Suprapubic skin (tissue), 4 donors: ENCODE measurements around the gene TNFSF11. TPM values are rescaled to one million over a fixed set of nuclear protein-coding genes. Genes with fewer than 3 reads are reported as not detected.
"Not testable (repeated sequence)": the region's sequence is repeated elsewhere in the genome, so short reads cannot be mapped to it uniquely, and the experiment has no call there.

Source experiments
- DNase-seq, 2 donors: peaks; one replicate each; pipeline ENCODE4 v3.0.0-alpha.2; 2019; ENCODE audit warnings: low spot score in 2 of 2
- H3K27ac ChIP-seq: fragments of 200-600 bp; sonication (generic); one replicate; pipeline ENCODE4 v1.5.1; 2019
- H3K27me3 ChIP-seq: fragments of 200-600 bp; sonication (generic); one replicate; pipeline ENCODE4 v1.5.1; 2019
- H3K36me3 ChIP-seq: fragments of 200-600 bp; sonication (generic); one replicate; pipeline ENCODE4 v1.5.1; 2019
- H3K4me1 ChIP-seq: fragments of 200-600 bp; sonication (generic); one replicate; pipeline ENCODE4 v1.5.1; 2019
- H3K4me3 ChIP-seq: fragments of 200-600 bp; sonication (generic); one replicate; pipeline ENCODE4 v1.5.1; 2019; ENCODE audit warnings: mild to moderate bottlenecking
- H3K9me3 ChIP-seq: fragments of 200-600 bp; sonication (generic); one replicate; pipeline ENCODE4 v1.5.1; 2019
- CTCF ChIP-seq, 2 donors: fragments of 200-600 bp in 1 of 2; fragments of 450-650 bp in 1 of 2; sonication (generic) in 1 of 2; IDR thresholded peaks; one replicate each; pipeline ENCODE4 v1.5.1; 2016 to 2019; ENCODE audit warnings: antibody characterized with exemption in 2 of 2, mild to moderate bottlenecking in 1 of 2, moderate library complexity in 1 of 2
- EP300 ChIP-seq: sonication (generic); formaldehyde crosslinking; IDR thresholded peaks from one replicate; pipeline ENCODE4 v1.6.1; 2017; ENCODE audit warnings: antibody characterized with exemption
- POLR2A ChIP-seq, 2 donors: fragments of 450-650 bp; IDR thresholded peaks; one replicate each; pipeline ENCODE4 v1.6.1; 2017; ENCODE audit warnings: antibody characterized with exemption in 2 of 2, mild to moderate bottlenecking in 2 of 2, moderate library complexity in 2 of 2
- POLR2AphosphoS5 ChIP-seq, 3 donors: sonication (generic); formaldehyde crosslinking; IDR thresholded peaks; one replicate each; pipeline ENCODE4 v1.6.1; 2017; ENCODE audit warnings: antibody characterized with exemption in 3 of 3
- WGBS: methylation state at CpG from one replicate; pipeline ENCODE4 v1.1.5; 2018; 5-methylcytosine and 5-hydroxymethylcytosine counted together
- total RNA-seq, 4 donors: library from RNA; depleted of rRNA; stranded (reverse); fragments of >200 nt; gene quantifications; one replicate each; pipeline ENCODE4 v1.1.0, GENCODE V29; 2016

TNFSF11 gene
- total RNA-seq, 4 donors from 2014 or later = 0.62 TPM; not detected in 3

GRCh38 chr13:42553098-42554046 is 20.6 kb upstream of the TNFSF11 start:
- H3K4me1 ChIP-seq = no peaks in the 10 kb centered on the region
- no peak for DNase-seq
- no peak for TF ChIP-seq CTCF (IDR thresholded peaks at IDR 0.05)
- TF ChIP-seq EP300 = no peak
- TF ChIP-seq POLR2AphosphoS5 (IDR thresholded peaks at IDR 0.05) = no peak
- H3K4me3 ChIP-seq = no peak overlapping the region
- no peaks in the 10 kb centered on the region for H3K27me3 ChIP-seq
- WGBS = 90% methylated on average over 3 of the region's 3 CpGs
- H3K36me3 ChIP-seq = no peaks in the 10 kb centered on the region
- H3K27ac ChIP-seq = no peak overlapping the region
- no peaks in the 10 kb centered on the region for H3K9me3 ChIP-seq

DNA sequence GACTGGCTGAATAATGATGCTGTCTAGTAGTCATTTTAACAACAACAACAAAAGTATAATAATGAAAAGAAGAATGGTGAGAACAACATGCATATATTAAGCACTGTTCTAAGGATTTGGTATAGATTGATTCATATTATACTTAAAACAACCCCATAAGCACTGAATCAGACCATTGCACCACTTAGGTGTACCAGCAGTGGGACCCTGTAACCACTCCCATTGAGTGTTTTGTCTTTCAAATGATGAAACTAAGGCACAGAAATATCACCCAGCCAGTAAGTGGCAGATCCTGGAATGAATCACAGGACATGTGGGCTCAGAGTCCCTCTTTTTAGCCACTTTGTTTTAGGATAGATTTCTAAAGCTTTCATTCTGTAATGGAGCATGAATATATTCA is 14.9 kb upstream of the TNFSF11 start:
- DNase-seq = no peak
- no peaks in the 10 kb centered on the region for H3K36me3 ChIP-seq
- no peaks in the 10 kb centered on the region for H3K27me3 ChIP-seq
- H3K4me1 ChIP-seq = no peaks in the 10 kb centered on the region
- no peaks in the 10 kb centered on the region for H3K9me3 ChIP-seq
- H3K27ac ChIP-seq = no peak overlapping the region
- TF ChIP-seq POLR2AphosphoS5 (IDR thresholded peaks at IDR 0.05) = no peak
- no peak for TF ChIP-seq CTCF (IDR thresholded peaks at IDR 0.05)
- no peak for TF ChIP-seq POLR2A (IDR thresholded peaks at IDR 0.05)
- TF ChIP-seq EP300 = no peak
- H3K4me3 ChIP-seq = no peak overlapping the region

GRCh38 chr13:42559573-42560218 is 14.3 kb upstream of the TNFSF11 start:
- WGBS = 87% methylated on average over 7 of the region's 36 CpGs
- not testable (repeated sequence) for H3K27ac ChIP-seq, H3K4me3 ChIP-seq, H3K27me3 ChIP-seq, H3K9me3 ChIP-seq, H3K36me3 ChIP-seq, H3K4me1 ChIP-seq, DNase-seq

DNA sequence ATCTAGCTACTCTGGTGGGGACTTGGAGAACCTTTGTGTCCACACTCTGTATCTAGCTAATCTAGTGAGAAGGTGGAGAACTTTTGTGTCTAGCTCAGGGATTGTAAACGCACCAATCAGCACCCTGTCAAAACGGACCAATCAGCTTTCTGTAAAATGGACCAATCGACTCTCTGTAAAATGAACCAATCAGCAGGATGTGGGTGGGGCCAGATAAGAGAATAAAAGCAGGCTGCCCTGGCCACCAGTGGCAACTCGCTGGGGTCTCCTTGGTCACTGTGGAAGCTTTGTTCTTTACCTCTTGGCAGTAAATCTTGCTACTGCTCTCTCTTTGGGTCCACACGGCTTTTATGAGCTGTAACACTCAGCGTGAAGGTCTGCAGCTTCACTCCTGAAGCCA is 13.6 kb upstream of the TNFSF11 start:
- H3K27me3 ChIP-seq, H3K9me3 ChIP-seq, H3K36me3 ChIP-seq, H3K4me3 ChIP-seq, H3K27ac ChIP-seq, DNase-seq, H3K4me1 ChIP-seq: not testable (repeated sequence)
- WGBS = 72% methylated on average over 6 of the region's 6 CpGs

GRCh38 chr13:42561752-42562467 is 12.0 kb upstream of the TNFSF11 start:
- H3K36me3 ChIP-seq = no peaks in the 10 kb centered on the region
- DNase-seq = no peak
- no peak overlapping the region for H3K4me3 ChIP-seq
- no peak overlapping the region for H3K27ac ChIP-seq
- no peaks in the 10 kb centered on the region for H3K27me3 ChIP-seq
- TF ChIP-seq POLR2A (IDR thresholded peaks at IDR 0.05) = no peak
- TF ChIP-seq CTCF (IDR thresholded peaks at IDR 0.05) = no peak
- TF ChIP-seq POLR2AphosphoS5 (IDR thresholded peaks at IDR 0.05) = no peak
- no peak for TF ChIP-seq EP300
- 57% methylated on average over 3 of the region's 3 CpGs for WGBS
- H3K4me1 ChIP-seq = no peaks in the 10 kb centered on the region
- no peaks in the 10 kb centered on the region for H3K9me3 ChIP-seq

GRCh38 chr13:42567906-42568305 is 6.0 kb upstream of the TNFSF11 start:
- H3K9me3 ChIP-seq = peaks cover 7% of the 10 kb centered on the region
- no peak for DNase-seq
- H3K4me1 ChIP-seq = no peaks in the 10 kb centered on the region
- H3K27ac ChIP-seq = no peak overlapping the region
- TF ChIP-seq POLR2AphosphoS5 (IDR thresholded peaks at IDR 0.05) = no peak
- no peaks in the 10 kb centered on the region for H3K36me3 ChIP-seq
- peaks cover 4% of the 10 kb centered on the region for H3K27me3 ChIP-seq
- WGBS = 67% methylated on average over 2 of the region's 2 CpGs
- H3K4me3 ChIP-seq = no peak overlapping the region
